Measurements from ENCODE around the gene TRIM17. TPM values are rescaled to one million over a fixed set of nuclear protein-coding genes. Genes with fewer than 3 reads are reported as not detected.

The TRIM17 gene
- total and polyA plus RNA-seq, 9 of the 15 experiments (the other 6 are each of a cell fraction or from before 2014, with no cell fraction given) = not detected

- TF ChIP-seq, protein P1, sequence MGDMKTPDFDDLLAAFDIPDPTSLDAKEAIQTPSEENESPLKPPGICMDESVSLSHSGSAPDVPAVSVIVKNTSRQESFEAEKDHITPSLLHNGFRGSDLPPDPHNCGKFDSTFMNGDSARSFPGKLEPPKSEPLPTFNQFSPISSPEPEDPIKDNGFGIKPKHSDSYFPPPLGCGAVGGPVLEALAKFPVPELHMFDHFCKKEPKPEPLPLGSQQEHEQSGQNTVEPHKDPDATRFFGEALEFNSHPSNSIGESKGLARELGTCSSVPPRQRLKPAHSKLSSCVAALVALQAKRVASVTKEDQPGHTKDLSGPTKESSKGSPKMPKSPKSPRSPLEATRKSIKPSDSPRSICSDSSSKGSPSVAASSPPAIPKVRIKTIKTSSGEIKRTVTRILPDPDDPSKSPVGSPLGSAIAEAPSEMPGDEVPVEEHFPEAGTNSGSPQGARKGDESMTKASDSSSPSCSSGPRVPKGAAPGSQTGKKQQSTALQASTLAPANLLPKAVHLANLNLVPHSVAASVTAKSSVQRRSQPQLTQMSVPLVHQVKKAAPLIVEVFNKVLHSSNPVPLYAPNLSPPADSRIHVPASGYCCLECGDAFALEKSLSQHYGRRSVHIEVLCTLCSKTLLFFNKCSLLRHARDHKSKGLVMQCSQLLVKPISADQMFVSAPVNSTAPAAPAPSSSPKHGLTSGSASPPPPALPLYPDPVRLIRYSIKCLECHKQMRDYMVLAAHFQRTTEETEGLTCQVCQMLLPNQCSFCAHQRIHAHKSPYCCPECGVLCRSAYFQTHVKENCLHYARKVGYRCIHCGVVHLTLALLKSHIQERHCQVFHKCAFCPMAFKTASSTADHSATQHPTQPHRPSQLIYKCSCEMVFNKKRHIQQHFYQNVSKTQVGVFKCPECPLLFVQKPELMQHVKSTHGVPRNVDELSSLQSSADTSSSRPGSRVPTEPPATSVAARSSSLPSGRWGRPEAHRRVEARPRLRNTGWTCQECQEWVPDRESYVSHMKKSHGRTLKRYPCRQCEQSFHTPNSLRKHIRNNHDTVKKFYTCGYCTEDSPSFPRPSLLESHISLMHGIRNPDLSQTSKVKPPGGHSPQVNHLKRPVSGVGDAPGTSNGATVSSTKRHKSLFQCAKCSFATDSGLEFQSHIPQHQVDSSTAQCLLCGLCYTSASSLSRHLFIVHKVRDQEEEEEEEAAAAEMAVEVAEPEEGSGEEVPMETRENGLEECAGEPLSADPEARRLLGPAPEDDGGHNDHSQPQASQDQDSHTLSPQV (IDR thresholded peaks at IDR 0.05) = 0 out of 2 replicates have a peak, but pooled peaks have one; percentile 44
- TF ChIP-seq ATF7 (IDR thresholded peaks at IDR 0.05) = 0 out of 2 replicates have a peak, but pooled peaks have one; percentile 49
- TF ChIP-seq CREB5 (CRISPR knock-in tag; IDR thresholded peaks at IDR 0.05) = no peak
- TF ChIP-seq RUNX1 (IDR thresholded peaks at IDR 0.05; ENCODE audit: low read depth) = no peak
- TF ChIP-seq C11orf30 (IDR thresholded peaks at IDR 0.05; ENCODE audit: low read depth) = peak; percentile 30
- TF ChIP-seq SMARCA4 (IDR thresholded peaks at IDR 0.05) = peak; percentile 66
- no peak for TF ChIP-seq ZNF584 (CRISPR knock-in tag; IDR thresholded peaks at IDR 0.05; ENCODE audit: low read depth)
- no peak for TF ChIP-seq NFXL1 (CRISPR knock-in tag; IDR thresholded peaks at IDR 0.05)
- TF ChIP-seq FOS (IDR thresholded peaks at IDR 0.05; ENCODE audit: extremely low read depth, insufficient read length) = peak; percentile 38
- TF ChIP-seq LARP7 (IDR thresholded peaks at IDR 0.05) = no peak
- TF ChIP-seq PURB (CRISPR knock-in tag; IDR thresholded peaks at IDR 0.05; ENCODE audit: low read depth) = no peak
- peak in 1 of 2 experiments; percentile 34; a peak in 1 of 4 replicates for TF ChIP-seq RCOR1 (IDR thresholded peaks at IDR 0.05; ENCODE audit: borderline replicate concordance in 1 of 2, low read depth in 2 of 2, low read length in 2 of 2)
- 0 out of 2 replicates have a peak, but pooled peaks have one; percentile 61 for TF ChIP-seq ILF3 (IDR thresholded peaks at IDR 0.05; ENCODE audit: borderline replicate concordance)
- TF ChIP-seq JUN (IDR thresholded peaks at IDR 0.05; ENCODE audit: borderline replicate concordance, low read depth, low read length) = peak; percentile 77
- TF ChIP-seq JUN (CRISPR knock-in tag; IDR thresholded peaks at IDR 0.05; ENCODE audit: borderline replicate concordance) = no peak
- peak; percentile 25; the same call in 1 of the 2 replicates for TF ChIP-seq POLR2AphosphoS5 (IDR thresholded peaks at IDR 0.05; ENCODE audit: control insufficient read depth, insufficient read depth, low read depth, low read length)
- TF ChIP-seq ETV1 (tag; conservative IDR thresholded peaks at IDR 0.05; ENCODE audit: low read depth) = peak; percentile 78
- no peak for TF ChIP-seq TBP (optimal IDR thresholded peaks at IDR 0.05; ENCODE audit: low read depth, low read length)
- TF ChIP-seq PCBP1 (IDR thresholded peaks at IDR 0.05; ENCODE audit: low read depth, low read length, poor library complexity, severe bottlenecking) = no peak
- TF ChIP-seq DPF2 (IDR thresholded peaks at IDR 0.05) = peak; percentile 78
- TF ChIP-seq ZNF274 (IDR thresholded peaks at IDR 0.05; ENCODE audit: borderline replicate concordance, low read depth, low read length) = no peak
- no peak for TF ChIP-seq RHOXF2B (CRISPR knock-in tag; conservative IDR thresholded peaks at IDR 0.05)
- TF ChIP-seq POLR2G (IDR thresholded peaks at IDR 0.05; ENCODE audit: low read depth, low read length) = peak; percentile 11; the same call in 1 of the 2 replicates
- no peak for TF ChIP-seq MYBL2 (IDR thresholded peaks at IDR 0.05; ENCODE audit: low read depth)
- no peak for TF ChIP-seq MYBL2 (CRISPR knock-in tag; IDR thresholded peaks at IDR 0.05; ENCODE audit: borderline replicate concordance)
Observed at GRCh38 chr1:228392111-228392936, 24.3 kb downstream of the TRIM17 start (continued).

Data from K562 (cell line).